ENCODE measurements around the gene RANGAP1. TPM values are rescaled to one million over a fixed set of nuclear protein-coding genes. Genes with fewer than 3 reads are reported as not detected.

Gene RANGAP1
- polyA plus RNA-seq, 2 of the 4 experiments (the other 2 are of a cell fraction) = 44.9 to 75.1 TPM

GRCh38 chr22:41311487-41311886 lies 25.5 kb upstream of the RANGAP1 start:
- Histone ChIP-seq H3K9me3 (no peaks in the 10 kb centered on the region), H3K27ac (no peak overlapping the region), H3K4me1 (peaks cover 6% of the 10 kb centered on the region; the same call in 1 of the 3 replicates), H3K4me2 (no peak overlapping the region), H3K4me3 (no peak overlapping the region)
- ChIA-PET CTCF (interaction anchor here (2.1 kb wide), 1 partner anchor 10 kb away, joined by 4 read pairs; the partner anchor contains the start of gene ZC3H7B), POLR2A (interaction anchor here (0.5 to 0.6 kb wide), 2 partner anchors 113 to 327 kb away, joined by 5 to 6 read pairs; no protein-coding TSS in a partner anchor)
- TF ChIP-seq JUN (IDR thresholded peaks at IDR 0.05) = no peak
- no peak for DNase-seq (ENCODE audit: low read depth in 1 of 2, low spot score in 1 of 2)
- no peak for FAIRE-seq
- ATAC-seq = no peak
- 82% methylated on average over 5 of the region's 5 CpGs for WGBS (ENCODE audit: missing lambda C conversion rate)

- FAIRE-seq (no peak), DNase-seq (ENCODE audit: low read depth in 1 of 2, low spot score in 1 of 2) (no peak), ATAC-seq (no peak)
- ChIA-PET POLR2A (no interaction called here), CTCF (interaction anchor here (2.1 kb wide), 1 partner anchor 9 kb away, joined by 4 read pairs; the partner anchor contains the start of gene ZC3H7B)
- Histone ChIP-seq H3K4me2 (no peak overlapping the region), H3K27ac (no peak overlapping the region), H3K4me1 (peaks cover 12% of the 10 kb centered on the region), H3K4me3 (no peak overlapping the region), H3K9me3 (no peaks in the 10 kb centered on the region)
- WGBS (ENCODE audit: missing lambda C conversion rate) = 90% methylated on average over 1 of the region's 1 CpG
- TF ChIP-seq BCL3 (IDR thresholded peaks at IDR 0.05) (no peak), CEBPB (IDR thresholded peaks at IDR 0.05) (no peak), PBX3 (IDR thresholded peaks at IDR 0.05) (no peak), PHF8 (IDR thresholded peaks at IDR 0.05; ENCODE audit: borderline replicate concordance, low read depth) (no peak), TFCP2L1 (CRISPR knock-in tag; IDR thresholded peaks at IDR 0.05) (no peak), FOSL2 (IDR thresholded peaks at IDR 0.05) (no peak), FOSL2 (CRISPR knock-in tag; IDR thresholded peaks at IDR 0.05) (no peak), NR3C1 (IDR thresholded peaks at IDR 0.05) (no peak), ELK1 (IDR thresholded peaks at IDR 0.05; ENCODE audit: low read depth, low read length) (no peak), KDM5A (IDR thresholded peaks at IDR 0.05) (no peak), CBX2 (IDR thresholded peaks at IDR 0.05; ENCODE audit: borderline replicate concordance, low read depth) (no peak), HDAC2 (IDR thresholded peaks at IDR 0.05) (no peak), SMC3 (IDR thresholded peaks at IDR 0.05) (no peak), TP53 (CRISPR knock-in tag; IDR thresholded peaks at IDR 0.05) (no peak)
- TF ChIP-seq, protein P1, sequence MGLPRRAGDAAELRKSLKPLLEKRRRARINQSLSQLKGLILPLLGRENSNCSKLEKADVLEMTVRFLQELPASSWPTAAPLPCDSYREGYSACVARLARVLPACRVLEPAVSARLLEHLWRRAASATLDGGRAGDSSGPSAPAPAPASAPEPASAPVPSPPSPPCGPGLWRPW (IDR thresholded peaks at IDR 0.05) = no peak
- TF ChIP-seq, protein P2, sequence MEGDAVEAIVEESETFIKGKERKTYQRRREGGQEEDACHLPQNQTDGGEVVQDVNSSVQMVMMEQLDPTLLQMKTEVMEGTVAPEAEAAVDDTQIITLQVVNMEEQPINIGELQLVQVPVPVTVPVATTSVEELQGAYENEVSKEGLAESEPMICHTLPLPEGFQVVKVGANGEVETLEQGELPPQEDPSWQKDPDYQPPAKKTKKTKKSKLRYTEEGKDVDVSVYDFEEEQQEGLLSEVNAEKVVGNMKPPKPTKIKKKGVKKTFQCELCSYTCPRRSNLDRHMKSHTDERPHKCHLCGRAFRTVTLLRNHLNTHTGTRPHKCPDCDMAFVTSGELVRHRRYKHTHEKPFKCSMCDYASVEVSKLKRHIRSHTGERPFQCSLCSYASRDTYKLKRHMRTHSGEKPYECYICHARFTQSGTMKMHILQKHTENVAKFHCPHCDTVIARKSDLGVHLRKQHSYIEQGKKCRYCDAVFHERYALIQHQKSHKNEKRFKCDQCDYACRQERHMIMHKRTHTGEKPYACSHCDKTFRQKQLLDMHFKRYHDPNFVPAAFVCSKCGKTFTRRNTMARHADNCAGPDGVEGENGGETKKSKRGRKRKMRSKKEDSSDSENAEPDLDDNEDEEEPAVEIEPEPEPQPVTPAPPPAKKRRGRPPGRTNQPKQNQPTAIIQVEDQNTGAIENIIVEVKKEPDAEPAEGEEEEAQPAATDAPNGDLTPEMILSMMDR (IDR thresholded peaks at IDR 0.05) = no peak
Observed at GRCh38 chr22:41310336-41310735, 24.3 kb upstream of the RANGAP1 start.

DNA sequence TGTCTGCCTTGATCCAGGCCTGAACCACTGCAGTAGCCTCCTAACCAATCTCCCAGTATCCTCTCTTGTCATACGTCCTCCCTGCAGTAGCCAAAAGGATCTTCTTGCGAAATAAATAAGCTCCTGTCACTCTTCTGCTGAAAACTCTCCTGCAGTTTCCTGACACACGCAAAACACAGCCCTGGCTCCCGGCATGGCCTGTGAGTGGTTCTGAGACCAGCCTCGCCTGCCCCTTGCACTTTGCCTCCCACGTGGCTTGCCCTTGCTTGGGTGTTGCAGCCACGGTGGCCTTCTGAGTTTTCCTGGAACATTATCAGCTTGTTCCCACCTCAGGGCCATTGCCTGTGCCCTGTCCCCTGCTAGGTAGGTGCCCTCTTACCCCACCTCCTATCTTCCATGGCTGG lies 22.6 kb upstream of the RANGAP1 start:
- 94% methylated on average over 7 of the region's 7 CpGs for WGBS (ENCODE audit: missing lambda C conversion rate)
- CTCF ChIA-PET = interaction anchor here (0.6 kb wide), 1 partner anchor 1722 kb away, joined by 3 read pairs; no protein-coding TSS in a partner anchor
- TF ChIP-seq CBX8 (IDR thresholded peaks at IDR 0.05) (no peak), EHF (CRISPR knock-in tag; IDR thresholded peaks at IDR 0.05) (no peak), ELK1 (IDR thresholded peaks at IDR 0.05; ENCODE audit: low read depth, low read length) (no peak), NPAS2 (CRISPR knock-in tag; IDR thresholded peaks at IDR 0.05; ENCODE audit: borderline replicate concordance) (no peak), ZFP36 (IDR thresholded peaks at IDR 0.05; ENCODE audit: borderline replicate concordance, partially characterized antibody) (no peak), ZC3H11A (IDR thresholded peaks at IDR 0.05) (no peak), SMC3 (IDR thresholded peaks at IDR 0.05) (no peak), FOSL2 (IDR thresholded peaks at IDR 0.05) (no peak), FOSL2 (CRISPR knock-in tag; IDR thresholded peaks at IDR 0.05) (no peak), FOXS1 (CRISPR knock-in tag; IDR thresholded peaks at IDR 0.05) (no peak), KDM5A (IDR thresholded peaks at IDR 0.05) (no peak), HMGXB4 (CRISPR knock-in tag; IDR thresholded peaks at IDR 0.05; ENCODE audit: borderline replicate concordance) (no peak), RARB (CRISPR knock-in tag; IDR thresholded peaks at IDR 0.05) (no peak)

More for the DNA sequence above, 22.6 kb upstream of the RANGAP1 start:
- Histone ChIP-seq H3K9me3 (no peaks in the 10 kb centered on the region), H3K4me1 (peaks cover 15% of the 10 kb centered on the region), H3K27ac (no peak overlapping the region), H3K4me2 (no peak overlapping the region), H3K4me3 (no peak overlapping the region)
- no peak for ATAC-seq
- POLR2A ChIA-PET = interaction anchor here (0.6 to 1.4 kb wide), 2 partner anchors 73 to 357 kb away, joined by 3 to 6 read pairs; partner anchors contain the start of genes RBX1 and TEF
- FAIRE-seq = no peak
- no peak for DNase-seq (ENCODE audit: low read depth in 1 of 2, low spot score in 1 of 2)
